Lower leg skin (tissue), 4 donors: Measurements from ENCODE around the gene ADM2. TPM values are rescaled to one million over a fixed set of nuclear protein-coding genes. Genes with fewer than 3 reads are reported as not detected.

Experiments used
- DNase-seq, 2 donors: peaks; one replicate each; pipeline ENCODE4 v3.0.0-alpha.2; 2019; ENCODE audit warnings: low spot score in 2 of 2
- H3K4me3 ChIP-seq: fragments of 200-600 bp; sonication (generic); 2 replicates; pipeline ENCODE4 v1.5.1; 2017; ENCODE audit warnings: mild to moderate bottlenecking, low read depth; ENCODE audit not compliant: poor library complexity, severe bottlenecking
- POLR2A ChIP-seq, 2 donors: fragments of 450-650 bp; IDR thresholded peaks; one replicate each; pipeline ENCODE4 v1.6.1; 2016 to 2017; ENCODE audit warnings: antibody characterized with exemption in 2 of 2, mild to moderate bottlenecking in 1 of 2, moderate library complexity in 1 of 2
- WGBS, 2 donors: methylation state at CpG; one replicate each; pipeline ENCODE4 v1.1.5; 2018; 5-methylcytosine and 5-hydroxymethylcytosine counted together
- intact Hi-C: fragments of 100-400 bp; cut with DNase I; formaldehyde crosslinking; loops from one replicate; pipeline ENCODE4 v1.15.0; 2023; ENCODE audit warnings: low total_unique reads
- total RNA-seq, 4 donors: library from RNA; depleted of rRNA; stranded (reverse); fragments of >200 nt; gene quantifications; one replicate each; pipeline ENCODE4 v1.1.0, GENCODE V29; 2016
- TF ChIP-seq, protein P1 (sequence below), 3 donors: fragments of 450-650 bp; IDR thresholded peaks; one replicate each; pipeline ENCODE4 v1.5.1; 2016; ENCODE audit warnings: antibody characterized with exemption in 3 of 3, mild to moderate bottlenecking in 3 of 3, moderate library complexity in 2 of 3

Gene ADM2
- total RNA-seq, 4 donors from 2014 or later = 0.19 to 0.56 (median 0.52) TPM; not detected in 1

DNA sequence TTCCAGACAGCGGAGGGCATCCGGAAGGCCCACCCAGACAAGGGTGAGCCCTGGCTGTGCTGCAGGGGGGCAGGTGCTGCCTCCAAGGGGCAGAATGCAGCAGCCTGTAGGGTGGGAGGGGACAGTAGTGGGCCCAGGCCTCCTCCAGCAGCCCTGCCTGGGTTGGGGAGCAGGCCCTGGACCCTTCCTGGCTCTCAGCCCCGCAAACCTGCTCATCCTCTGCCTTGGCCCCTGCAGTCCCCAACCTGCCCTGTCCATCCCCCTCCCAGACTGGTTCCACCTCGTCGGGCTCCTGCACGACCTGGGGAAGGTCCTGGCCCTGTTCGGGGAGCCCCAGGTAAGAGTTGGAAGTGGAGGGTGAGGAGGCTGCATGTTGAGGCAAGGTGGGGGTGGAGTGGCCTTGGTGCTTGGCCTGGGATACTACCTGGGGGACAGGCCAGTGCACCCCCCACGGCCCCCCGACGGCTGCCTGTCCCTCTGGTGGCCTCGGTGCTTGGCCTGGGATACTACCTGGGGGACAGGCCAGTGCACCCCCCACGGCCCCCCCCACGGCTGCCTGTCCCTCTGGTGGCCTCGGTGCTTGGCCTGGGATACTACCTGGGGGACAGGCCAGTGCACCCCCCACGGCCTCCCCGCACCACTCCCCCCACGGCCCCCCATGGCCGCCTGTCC, 6.8 kb downstream of the ADM2 start:
- intact Hi-C loops = no loop called here
- H3K4me3 ChIP-seq = no peak overlapping the region
- DNase-seq = no peak
- WGBS, 2 donors = 79 to 84% methylated on average over 12 to 14 of the region's 18 CpGs
- no peak for TF ChIP-seq POLR2A (IDR thresholded peaks at IDR 0.05)
- TF ChIP-seq, protein P1, sequence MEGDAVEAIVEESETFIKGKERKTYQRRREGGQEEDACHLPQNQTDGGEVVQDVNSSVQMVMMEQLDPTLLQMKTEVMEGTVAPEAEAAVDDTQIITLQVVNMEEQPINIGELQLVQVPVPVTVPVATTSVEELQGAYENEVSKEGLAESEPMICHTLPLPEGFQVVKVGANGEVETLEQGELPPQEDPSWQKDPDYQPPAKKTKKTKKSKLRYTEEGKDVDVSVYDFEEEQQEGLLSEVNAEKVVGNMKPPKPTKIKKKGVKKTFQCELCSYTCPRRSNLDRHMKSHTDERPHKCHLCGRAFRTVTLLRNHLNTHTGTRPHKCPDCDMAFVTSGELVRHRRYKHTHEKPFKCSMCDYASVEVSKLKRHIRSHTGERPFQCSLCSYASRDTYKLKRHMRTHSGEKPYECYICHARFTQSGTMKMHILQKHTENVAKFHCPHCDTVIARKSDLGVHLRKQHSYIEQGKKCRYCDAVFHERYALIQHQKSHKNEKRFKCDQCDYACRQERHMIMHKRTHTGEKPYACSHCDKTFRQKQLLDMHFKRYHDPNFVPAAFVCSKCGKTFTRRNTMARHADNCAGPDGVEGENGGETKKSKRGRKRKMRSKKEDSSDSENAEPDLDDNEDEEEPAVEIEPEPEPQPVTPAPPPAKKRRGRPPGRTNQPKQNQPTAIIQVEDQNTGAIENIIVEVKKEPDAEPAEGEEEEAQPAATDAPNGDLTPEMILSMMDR (IDR thresholded peaks at IDR 0.05) = no peak

DNA sequence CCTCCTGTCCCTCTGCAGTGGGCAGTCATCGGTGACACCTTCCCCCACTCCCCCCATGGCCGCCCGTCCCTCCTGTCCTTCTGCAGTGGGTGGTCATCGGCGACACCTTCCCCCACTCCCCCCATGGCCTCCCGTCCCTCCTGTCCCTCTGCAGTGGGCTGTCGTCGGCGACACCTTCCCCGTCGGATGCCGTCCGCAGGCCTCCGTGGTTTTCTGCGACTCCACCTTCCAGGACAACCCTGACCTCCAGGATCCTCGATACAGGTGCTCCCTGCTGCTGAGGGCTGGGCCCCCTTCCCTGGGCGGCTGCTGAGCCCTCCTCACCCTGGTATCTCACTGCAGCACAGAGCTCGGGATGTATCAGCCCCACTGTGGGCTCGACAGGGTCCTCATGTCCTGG, 7.5 kb downstream of the ADM2 start:
- no peak for DNase-seq
- TF ChIP-seq, protein P1 (IDR thresholded peaks at IDR 0.05) = no peak
- no peak for TF ChIP-seq POLR2A (IDR thresholded peaks at IDR 0.05)
- intact Hi-C loops = no loop called here
- no peak overlapping the region for H3K4me3 ChIP-seq
- 81 to 88% methylated on average over 19 of the region's 19 CpGs for WGBS, 2 donors

DNA sequence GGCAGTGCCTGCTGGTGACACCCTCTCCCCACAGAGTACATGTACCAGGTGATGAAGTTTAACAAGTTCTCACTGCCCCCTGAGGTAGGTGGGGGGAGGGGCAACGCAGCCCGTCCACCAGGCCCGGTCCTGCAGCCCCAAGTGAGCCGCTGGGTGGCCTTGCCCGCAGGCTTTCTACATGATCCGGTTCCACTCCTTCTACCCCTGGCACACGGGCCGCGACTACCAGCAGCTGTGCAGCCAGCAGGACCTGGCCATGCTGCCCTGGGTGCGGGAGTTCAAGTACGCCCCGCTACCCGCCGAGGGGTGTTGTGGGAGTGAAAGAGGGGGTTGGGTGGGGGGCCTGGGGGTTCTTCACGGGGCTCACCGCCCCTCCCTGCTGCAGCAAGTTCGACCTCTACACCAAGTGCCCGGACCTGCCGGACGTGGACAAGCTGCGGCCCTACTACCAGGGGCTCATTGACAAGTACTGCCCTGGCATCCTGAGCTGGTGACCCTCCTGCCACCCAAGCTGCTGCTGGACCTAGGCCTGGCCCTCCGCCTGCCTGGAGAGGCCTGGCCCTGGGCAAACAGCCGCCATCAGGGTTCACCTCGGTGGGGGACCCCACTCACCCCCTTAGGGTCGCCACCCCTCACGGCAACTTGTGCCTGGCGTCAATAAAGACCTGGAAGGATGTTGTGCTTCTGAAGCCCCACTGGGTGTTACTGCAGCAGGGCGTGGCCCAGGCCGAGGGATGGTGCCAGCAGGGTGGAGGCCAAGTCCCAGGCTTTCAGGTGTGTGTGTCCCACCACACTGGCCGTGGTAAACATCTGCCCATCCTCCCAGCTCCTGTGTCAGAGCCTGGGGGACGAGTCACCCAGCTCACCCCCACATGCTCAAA, 8.3 kb downstream of the ADM2 start:
- TF ChIP-seq, protein P1 (IDR thresholded peaks at IDR 0.05) = no peak
- TF ChIP-seq POLR2A (IDR thresholded peaks at IDR 0.05) = no peak
- WGBS, 2 donors = 66 to 81% methylated on average over 16 to 23 of the region's 31 CpGs
- H3K4me3 ChIP-seq = no peak overlapping the region
- intact Hi-C loops = no loop called here
- no peak for DNase-seq

DNA sequence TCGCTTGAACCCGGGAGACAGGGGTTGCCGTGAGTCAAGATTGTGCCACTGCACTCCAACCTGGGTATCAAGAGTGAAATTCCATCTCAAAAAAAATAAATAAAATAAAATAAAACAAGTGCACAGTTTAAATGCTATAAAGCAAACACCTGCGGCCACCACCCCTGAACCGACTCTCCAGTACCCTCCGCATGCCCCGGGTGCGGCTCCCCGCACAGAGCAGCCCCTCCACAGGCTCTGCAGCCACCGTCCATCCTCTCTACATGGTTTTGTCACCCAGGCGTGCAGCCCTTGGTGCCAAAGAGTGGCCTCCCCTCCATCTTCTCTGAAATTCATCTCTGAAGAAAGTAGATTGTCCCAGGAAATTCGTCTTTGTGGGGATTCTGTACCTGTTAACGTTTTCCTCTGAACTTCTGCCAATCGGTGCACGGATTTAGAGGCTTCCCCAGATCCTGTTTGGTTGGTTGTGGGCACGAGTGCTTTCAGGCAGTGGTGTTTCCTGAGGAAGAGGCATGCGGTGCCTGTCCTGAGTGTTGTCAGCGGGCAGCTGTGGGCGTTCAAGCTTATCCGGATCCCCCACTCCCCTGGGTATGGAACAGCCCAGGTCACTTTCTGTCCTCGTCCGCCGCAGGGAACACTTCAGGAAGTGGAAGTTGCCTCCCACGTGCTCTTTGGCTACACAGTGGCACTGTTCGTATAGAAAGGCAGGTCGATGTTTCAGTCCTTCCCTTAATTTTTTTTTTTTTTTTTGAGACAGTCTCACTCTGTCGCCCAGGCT, 9.4 kb downstream of the ADM2 start:
- intact Hi-C loops = no loop called here
- H3K4me3 ChIP-seq = no peak overlapping the region
- no peak for TF ChIP-seq POLR2A (IDR thresholded peaks at IDR 0.05)
- 63 to 69% methylated on average over 27 of the region's 27 CpGs for WGBS, 2 donors
- DNase-seq = no peak

DNA sequence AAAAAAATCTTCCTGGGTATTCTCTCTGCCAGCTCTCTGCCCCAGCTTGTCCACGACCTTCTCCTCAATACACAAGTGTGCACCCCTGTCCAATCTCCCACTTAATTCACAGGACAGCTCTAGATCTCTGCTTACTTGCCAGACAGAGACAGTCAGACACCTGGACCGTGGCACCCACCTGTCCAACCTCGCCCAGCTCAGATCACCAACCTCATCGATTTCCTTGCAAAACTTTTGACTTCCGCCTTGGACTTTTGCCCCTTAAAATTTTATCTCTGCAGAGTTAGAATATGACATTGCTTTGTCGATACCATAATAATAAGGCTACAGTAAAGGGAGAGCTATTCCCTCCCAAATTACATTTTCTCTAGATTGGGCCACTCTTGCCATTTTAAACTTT, 15.8 kb downstream of the ADM2 start:
- no peak overlapping the region for H3K4me3 ChIP-seq
- WGBS, 2 donors = 81 to 82% methylated on average over 6 of the region's 6 CpGs
- DNase-seq = no peak
- intact Hi-C loops = no loop called here
- TF ChIP-seq, protein P1 (IDR thresholded peaks at IDR 0.05) = no peak
- no peak for TF ChIP-seq POLR2A (IDR thresholded peaks at IDR 0.05)
